Stimulated activated CD8-positive, alpha-beta memory T cell treated with anti-CD3 and anti-CD28 coated beads, Interleukin-15, amount 100 ng/mL, for 48 hours (primary cell): ENCODE measurements around the gene FSD1.
"Not testable (repeated sequence)": the region's sequence is repeated elsewhere in the genome, so short reads cannot be mapped to it uniquely, and the experiment has no call there.

Experiments
- DNase-seq, 2 donors: peaks; one replicate each; pipeline ENCODE4 v3.0.0-alpha.2; 2020; ENCODE audit warnings: low read depth in 2 of 2

The FSD1 gene

DNA sequence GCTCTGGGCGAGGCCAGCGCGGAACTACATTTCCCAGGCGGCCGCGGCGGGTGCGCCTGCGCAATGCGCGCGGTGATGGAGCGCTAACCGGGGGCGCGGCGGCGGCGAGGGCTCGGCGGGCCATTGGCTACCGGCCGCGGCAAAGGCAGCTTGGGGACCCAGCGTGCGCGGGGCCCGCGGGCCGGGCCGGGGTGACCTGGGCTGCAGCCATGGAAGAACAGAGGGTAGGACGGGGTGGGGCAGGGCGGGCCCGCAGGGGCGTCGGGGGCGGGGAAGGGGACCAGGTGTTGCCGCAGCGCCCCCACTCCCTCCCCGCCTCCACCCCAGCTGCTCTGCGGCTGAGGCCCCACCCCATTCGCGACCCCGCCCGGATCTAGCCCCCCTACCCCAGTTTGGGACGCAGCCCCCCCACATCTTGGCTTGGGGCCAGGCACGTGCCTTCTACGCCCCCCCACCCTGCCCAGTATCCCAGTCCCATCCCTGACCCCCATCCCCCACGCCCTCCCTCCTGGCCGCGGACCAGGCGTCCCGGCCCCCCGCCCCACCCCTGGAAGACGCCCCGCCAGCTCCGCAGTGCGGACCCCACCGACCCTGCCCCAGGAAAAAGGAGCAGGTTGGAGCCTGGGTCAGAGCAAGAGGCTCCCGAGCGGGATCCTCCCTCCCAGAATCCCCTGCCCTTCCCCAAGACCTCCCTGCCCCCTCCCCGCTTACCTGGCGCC is at the start of gene FSD1:
Gene FSD1, plus strand, starts transcription at position 61 of the 719 bp plus-strand sequence. Its CDS starts 149 bp downstream, at position 210.
- DNase-seq: peak; percentile 75 to 77

- no peak for DNase-seq
Measured at GRCh38 chr19:4256563-4256962, 47.8 kb upstream of the FSD1 start.

- DNase-seq: no peak
Measured at GRCh38 chr19:4257025-4257424, 47.4 kb upstream of the FSD1 start.

DNA sequence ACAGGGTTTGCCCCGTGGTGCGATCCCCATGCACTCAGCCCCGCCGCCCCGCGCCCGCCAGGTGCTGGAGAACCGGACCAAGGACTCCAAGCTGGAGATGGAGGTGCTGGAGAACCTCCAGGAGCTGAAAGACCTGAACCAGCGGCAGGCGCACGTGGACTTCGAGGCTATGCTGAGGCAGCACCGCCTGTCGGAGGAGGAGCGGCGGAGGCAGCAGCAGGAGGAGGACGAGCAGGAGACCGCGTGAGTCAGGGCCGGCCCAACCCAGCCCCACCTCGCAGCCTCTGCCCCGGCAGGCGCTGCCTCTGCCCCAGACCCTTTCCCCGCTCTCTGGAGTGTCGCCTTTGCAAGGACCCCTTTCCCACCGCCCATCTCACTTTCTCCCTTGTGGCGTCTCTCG is 46.2 kb upstream of the FSD1 start:
- no peak for DNase-seq

- no peak for DNase-seq
Measured at GRCh38 chr19:4260613-4261191, 43.7 kb upstream of the FSD1 start.

DNA sequence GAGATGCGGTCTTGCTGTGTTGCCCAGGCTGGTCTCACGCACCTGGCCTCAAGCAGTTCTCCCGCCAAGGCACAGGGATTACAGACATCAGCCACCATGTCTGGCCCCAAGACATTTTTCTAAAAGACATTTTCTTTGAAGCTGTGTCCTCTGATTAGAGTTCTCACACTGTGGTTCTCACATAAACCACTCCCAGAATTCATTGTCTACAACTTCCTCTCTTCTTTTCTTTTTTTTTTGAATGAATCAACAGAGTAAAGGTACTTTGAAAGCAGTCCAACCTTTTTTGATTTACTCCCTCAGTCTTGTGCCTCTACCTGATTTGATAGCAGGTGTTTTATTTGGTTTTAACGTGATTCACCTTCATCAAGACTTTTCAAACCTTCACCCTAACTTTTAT is 39.6 kb upstream of the FSD1 start:
- DNase-seq: no peak

DNA sequence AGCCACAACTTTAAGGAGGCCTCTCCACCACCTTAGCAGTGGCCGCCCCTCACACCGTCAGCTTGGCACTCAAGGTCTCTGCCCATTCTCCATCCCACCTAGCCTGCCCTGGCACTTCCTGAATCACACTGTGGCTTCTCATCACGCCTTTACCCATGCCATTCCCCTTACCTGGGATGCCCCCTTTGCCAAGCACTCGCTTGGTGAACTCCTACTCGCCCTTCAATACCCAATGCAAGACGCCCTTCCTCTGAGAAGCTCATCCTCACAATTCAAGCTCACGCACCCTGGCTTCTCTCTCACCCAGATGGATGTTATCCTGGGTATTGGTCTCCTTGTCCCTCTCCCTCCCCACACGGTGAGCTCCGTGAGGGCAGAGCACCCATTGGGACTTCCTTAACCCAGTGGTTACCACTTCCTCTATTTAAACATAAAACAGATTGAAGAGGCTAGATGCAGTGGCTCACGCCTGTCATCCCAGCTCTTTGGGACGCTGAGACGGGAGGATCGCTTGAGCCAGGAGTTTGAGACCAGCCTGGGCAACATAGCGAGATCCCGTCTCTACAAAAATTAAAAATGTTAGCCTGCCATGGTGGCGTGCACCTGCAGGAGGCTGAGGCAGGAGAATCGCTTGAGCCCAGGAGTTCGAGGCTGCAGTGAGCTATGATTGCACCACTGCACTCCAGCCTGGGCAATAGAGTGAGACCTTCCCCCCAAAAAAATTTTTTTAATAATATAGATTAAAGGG is 38.0 kb upstream of the FSD1 start:
- no peak for DNase-seq

DNA sequence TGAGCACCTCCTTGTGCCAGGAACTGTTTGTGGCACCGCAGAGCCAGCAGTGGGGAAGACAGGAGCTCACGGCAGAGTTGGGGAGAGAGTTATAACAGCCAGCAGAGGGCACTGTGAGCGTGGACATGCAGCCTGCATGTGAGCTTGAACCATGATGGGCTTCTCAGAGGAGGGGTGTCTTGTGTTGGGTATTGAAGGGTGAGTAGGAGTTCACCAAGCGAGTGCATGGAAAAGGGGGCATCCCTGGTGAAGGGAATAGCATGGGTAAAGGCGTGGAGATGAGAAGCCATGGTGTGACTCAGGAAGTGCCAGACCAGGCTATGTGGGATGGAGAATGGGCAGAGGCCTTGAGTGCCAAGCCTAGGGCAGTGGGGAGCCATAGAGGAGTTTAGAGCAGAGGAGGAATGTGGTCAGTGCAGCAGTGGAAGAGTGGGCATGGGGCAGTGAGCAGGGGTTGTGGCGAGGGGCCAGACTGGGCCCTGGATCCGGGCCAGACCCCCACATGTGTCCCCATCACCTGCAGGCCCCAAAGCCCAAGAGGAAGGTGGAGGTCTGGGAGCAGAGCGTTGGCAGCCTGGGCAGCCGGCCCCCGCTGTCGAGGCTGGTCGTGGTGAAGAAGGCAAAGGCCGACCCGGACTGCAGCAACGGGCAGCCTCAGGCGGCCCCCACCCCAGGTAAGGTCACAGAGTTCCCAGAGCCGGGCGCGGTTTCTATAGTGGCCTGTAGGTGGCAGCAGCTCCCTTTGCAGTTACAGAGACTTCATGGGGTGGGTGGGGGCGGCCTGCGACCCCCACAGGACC is 37.1 kb upstream of the FSD1 start:
- DNase-seq: peak; percentile 24 to 32

DNA sequence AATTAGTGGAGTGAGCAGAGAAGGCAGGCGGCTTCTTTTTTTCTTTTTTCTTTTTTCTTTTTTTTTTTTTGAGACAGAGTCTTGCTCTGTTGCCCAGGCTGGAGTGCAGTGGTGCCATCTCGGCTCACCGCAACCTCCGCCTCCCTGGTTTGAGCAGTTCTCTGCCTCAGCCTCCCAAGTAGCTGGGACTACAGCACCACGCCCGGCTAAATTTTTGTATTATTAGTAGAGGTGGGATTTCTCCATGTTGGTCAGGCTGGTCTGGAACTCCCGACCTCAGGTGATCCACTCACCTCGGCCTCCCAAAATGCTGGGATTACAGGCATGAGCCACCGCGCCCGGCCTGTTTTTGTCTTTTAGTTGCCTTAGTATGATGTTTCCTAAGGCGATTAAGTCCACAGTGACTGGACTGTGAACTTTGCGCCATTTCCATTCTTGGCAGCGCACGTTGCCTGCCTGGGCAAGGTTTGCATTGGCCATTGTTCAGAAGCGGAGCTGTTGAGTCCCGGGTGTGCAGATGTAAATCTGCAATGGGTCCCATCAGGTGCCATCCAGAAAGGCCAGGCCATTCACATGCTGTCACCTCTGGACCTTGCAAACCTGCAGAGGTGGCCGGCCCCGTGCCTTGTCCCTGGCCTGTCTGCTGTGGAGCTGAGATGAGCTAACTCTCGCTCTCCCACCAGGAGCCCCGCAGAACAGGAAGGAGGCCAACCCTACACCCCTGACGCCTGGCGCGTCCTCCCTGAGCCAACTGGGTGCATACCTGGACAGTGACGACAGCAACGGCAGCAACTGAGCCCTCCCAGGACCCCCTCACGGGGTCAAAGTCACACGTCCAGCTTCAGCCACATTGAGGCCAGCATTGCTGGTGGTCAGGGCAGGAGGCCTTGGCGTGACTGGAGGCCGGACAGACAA is 36.2 kb upstream of the FSD1 start:
- no peak for DNase-seq

DNA sequence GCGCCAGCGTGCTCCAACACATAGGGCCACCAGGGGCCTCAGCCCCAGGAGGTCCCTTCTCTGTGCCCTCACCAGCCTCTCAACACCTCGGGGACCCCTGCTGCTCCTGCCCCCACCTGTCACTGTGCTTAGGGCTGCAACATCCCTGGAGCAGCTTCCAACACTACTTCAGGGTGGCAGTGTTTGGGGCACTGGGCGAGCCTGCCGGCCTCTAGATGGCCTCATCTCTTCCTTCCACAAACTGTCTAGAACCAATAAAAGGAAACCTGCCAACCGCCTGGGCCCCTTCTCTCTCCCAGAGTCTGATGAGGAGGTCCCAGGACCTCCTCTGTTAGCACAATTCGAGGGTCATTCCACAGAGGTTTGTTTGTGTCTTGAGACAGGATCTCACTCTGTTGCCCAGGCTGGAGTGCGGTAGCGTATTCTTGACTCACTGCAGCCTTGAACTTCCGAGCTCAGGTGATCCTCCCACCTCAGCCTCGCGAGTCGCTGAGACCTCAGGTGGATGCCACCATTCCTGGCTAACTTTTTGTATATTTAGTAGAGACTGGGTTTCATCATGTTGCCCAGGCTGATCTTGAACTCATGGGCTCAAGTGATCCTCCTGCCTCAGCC is 35.5 kb upstream of the FSD1 start:
- no peak for DNase-seq

DNA sequence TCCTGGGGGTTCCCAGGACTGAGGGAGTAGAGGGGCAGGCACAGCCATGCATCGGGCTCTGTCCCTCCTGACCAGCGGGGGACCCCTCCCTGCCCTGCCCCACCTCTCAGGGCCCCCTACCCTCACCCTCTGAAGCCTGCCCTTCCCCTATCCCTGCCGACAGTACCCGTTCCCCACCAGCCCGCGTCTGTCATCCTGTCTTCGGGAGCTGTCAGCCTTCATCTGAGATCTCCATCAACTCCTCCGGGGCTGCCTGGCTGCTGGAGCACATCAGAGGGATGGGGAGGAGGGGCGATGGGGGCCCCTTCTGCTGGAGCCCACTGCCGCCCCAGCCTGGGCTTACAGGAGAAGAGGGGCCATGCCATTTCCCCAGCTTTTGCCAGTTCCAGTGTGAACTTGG is 31.5 kb upstream of the FSD1 start:
- DNase-seq: no peak

- not testable (repeated sequence) for DNase-seq
Measured at GRCh38 chr19:4274321-4274686, 30.1 kb upstream of the FSD1 start.

DNA sequence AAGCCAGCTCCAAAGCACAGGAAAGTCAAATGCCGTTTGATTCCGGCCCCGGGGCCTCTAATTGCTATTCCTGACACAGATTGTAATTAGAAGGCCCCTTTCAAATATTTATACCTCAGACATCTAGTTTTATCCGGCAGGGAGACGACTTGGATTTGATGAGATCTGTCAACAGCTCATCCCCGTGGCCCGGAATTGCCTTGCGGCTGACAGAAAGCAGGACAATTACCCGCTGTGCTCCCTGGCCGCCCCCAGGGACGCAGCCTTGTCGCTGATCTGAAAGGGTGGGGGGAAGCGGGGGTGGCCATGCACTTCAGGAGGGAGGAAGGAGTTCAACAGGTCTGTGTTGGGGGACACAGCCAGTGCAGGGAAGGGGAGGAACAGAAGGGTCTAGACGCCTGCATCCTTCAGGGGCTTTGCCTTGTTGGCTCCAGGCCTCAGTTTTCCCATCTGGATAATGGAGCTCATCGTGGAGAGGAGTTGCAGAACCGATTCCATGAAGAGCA is 27.2 kb upstream of the FSD1 start:
- no peak for DNase-seq

DNA sequence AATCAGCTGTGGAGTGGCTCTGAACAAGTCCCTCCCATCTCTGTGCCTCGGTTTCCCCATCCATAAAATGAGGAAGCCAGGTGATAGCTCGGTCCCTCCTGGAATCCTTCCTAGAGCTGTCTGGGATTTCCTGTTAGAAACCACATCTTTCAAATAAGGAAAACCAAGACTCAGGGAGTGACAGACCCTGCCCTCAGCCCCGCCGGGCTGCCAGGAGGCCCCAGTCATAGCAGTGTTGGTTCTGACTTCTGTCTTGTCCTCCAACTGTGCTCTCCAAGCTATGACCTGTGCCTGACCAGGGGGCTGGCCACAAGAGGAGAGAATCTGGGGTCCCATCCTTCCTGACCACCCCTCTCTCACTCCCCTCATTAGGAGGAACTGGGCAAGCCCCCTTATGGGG is 26.4 kb upstream of the FSD1 start:
- no peak for DNase-seq

- no peak for DNase-seq
Measured at GRCh38 chr19:4278419-4279266, 25.8 kb upstream of the FSD1 start, which contains the start of gene SHD. TSS of gene SHD (plus strand) at chr19:4279266. CDS start at chr19:4280064, 798 bp downstream.

GRCh38 chr19:4279267-4279529 is 25.2 kb upstream of the FSD1 start:
- no peak for DNase-seq

GRCh38 chr19:4279530-4280422 is 24.6 kb upstream of the FSD1 start:
- no peak for DNase-seq

DNA sequence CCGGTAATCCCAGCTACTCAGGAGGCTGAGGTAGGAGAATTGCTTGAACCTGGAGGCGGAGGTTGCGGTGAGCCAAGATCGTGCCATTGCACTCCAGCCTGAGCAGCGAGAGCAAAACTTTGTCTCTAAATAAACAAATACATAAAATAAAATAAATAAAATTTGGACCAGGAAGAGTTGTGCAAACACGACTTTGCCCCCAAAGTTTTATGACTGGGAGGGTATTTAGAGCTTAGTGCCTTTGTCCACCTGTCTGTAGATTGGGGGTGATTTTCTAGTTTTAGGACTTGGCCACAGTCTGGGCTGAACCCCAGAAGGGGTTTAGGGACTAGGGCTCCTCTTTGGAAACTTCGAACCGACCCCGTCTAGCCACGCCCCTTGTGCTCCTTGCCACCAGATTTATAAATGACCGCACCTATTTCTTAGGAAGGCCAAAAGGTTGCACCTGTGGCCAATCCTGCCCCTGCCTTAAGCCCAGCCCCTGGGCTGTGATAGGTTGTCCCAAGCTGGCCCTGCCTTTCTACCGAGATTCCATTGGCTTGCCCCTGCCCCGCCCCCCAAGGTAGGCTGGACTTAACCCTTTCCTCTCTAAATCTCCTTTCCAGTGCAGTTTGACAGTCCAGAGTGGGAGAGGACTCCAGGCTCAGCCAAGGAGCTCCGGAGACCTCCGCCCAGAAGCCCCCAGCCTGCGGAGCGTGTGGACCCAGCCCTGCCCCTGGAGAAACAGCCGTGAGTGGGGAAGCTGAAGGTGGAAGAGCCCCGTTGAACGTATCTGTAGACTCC is 20.0 kb upstream of the FSD1 start:
- no peak for DNase-seq
